HepG2 (cell line): ENCODE data around the gene MEP1B.
"Not testable (repeated sequence)": the region's sequence is repeated elsewhere in the genome, so short reads cannot be mapped to it uniquely, and the experiment has no call there.

Experiments
- ARNT ChIP-seq: fragments of 450-650 bp; IDR thresholded peaks from 2 replicates; pipeline ENCODE4 v1.6.1; 2017
- EHMT2 ChIP-seq: fragments of 200-600 bp; sonication (generic); IDR thresholded peaks from 2 replicates; pipeline ENCODE4 v1.7.0; 2017; ENCODE audit warnings: antibody characterized with exemption, low read depth, low read length, borderline replicate concordance
- FOSL1 ChIP-seq: sonication (generic); formaldehyde crosslinking; IDR thresholded peaks from 2 replicates; pipeline ENCODE4 v1.9.0; 2021; ENCODE audit warnings: missing genetic modification reagents, borderline replicate concordance
- HDAC6 ChIP-seq: fragments of 200-600 bp; sonication (generic); IDR thresholded peaks from 2 replicates; pipeline ENCODE4 v1.7.0; 2017; ENCODE audit warnings: mild to moderate bottlenecking, antibody characterized with exemption, low read length, low read depth
- MAFK ChIP-seq, 2 experiments: IDR thresholded peaks in 1 of 2; conservative IDR thresholded peaks in 1 of 2; 2 replicates each; pipeline ENCODE4 v1.6.1; 2011; ENCODE audit warnings: improper control_type of control experiment in 2 of 2, low read length in 2 of 2
- POLR2A ChIP-seq, 2 experiments: IDR thresholded peaks; 2 replicates each; pipeline ENCODE4 v1.6.1; 2011; ENCODE audit warnings: low read depth in 2 of 2, low read length in 2 of 2, mild to moderate bottlenecking in 1 of 2, moderate library complexity in 1 of 2; ENCODE audit not compliant: insufficient read depth in 1 of 2
- SMARCC2 ChIP-seq: fragments of 450-650 bp; IDR thresholded peaks from 2 replicates; pipeline ENCODE4 v1.6.1; 2017; ENCODE audit warnings: antibody characterized with exemption, mild to moderate bottlenecking
- ZNF121 ChIP-seq: sonication (generic); formaldehyde crosslinking; IDR thresholded peaks from 2 replicates; pipeline ENCODE4 v1.5.0; 2020; ENCODE audit warnings: mild to moderate bottlenecking, missing genetic modification reagents
- ZNF253 ChIP-seq: sonication (generic); formaldehyde crosslinking; IDR thresholded peaks from 2 replicates; pipeline ENCODE4 v1.8.0; 2022; ENCODE audit warnings: mild to moderate bottlenecking, missing genetic modification reagents, borderline replicate concordance
- TF ChIP-seq, protein P1 (sequence below): sonication (generic); formaldehyde crosslinking; IDR thresholded peaks from 2 replicates; pipeline ENCODE4 v1.4.0; 2020; ENCODE audit warnings: low read depth, missing genetic modification reagents

DNA sequence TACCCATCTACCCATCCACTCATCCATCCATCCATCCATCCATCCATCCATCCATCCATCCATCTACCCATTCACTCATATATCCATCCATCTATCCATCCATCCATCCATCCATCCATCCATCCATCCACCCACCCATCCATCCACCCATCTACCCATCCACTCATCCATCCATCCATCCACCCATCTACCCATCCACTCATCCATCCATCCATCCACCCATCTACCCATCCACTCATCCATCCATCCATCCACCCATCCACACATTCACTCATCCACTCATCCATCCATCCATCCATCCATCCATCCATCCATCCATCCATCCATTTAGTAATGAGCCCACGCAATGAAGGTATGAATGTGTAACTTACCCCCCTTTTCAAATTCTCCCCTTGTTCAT, 13.1 kb upstream of the MEP1B start:
- not testable (repeated sequence) for TF ChIP-seq POLR2A (IDR thresholded peaks at IDR 0.05; ENCODE audit: insufficient read depth in 1 of 2, low read depth in 2 of 2, low read length in 2 of 2); SMARCC2; ZNF121 (CRISPR knock-in tag); EHMT2; FOSL1 (CRISPR knock-in tag); MAFK (conservative IDR thresholded peaks at IDR 0.05 in 1 of 2, IDR thresholded peaks at IDR 0.05 in 1 of 2; ENCODE audit: low read length in 2 of 2); ZNF253 (CRISPR knock-in tag); ARNT; HDAC6
- TF ChIP-seq, protein P1, sequence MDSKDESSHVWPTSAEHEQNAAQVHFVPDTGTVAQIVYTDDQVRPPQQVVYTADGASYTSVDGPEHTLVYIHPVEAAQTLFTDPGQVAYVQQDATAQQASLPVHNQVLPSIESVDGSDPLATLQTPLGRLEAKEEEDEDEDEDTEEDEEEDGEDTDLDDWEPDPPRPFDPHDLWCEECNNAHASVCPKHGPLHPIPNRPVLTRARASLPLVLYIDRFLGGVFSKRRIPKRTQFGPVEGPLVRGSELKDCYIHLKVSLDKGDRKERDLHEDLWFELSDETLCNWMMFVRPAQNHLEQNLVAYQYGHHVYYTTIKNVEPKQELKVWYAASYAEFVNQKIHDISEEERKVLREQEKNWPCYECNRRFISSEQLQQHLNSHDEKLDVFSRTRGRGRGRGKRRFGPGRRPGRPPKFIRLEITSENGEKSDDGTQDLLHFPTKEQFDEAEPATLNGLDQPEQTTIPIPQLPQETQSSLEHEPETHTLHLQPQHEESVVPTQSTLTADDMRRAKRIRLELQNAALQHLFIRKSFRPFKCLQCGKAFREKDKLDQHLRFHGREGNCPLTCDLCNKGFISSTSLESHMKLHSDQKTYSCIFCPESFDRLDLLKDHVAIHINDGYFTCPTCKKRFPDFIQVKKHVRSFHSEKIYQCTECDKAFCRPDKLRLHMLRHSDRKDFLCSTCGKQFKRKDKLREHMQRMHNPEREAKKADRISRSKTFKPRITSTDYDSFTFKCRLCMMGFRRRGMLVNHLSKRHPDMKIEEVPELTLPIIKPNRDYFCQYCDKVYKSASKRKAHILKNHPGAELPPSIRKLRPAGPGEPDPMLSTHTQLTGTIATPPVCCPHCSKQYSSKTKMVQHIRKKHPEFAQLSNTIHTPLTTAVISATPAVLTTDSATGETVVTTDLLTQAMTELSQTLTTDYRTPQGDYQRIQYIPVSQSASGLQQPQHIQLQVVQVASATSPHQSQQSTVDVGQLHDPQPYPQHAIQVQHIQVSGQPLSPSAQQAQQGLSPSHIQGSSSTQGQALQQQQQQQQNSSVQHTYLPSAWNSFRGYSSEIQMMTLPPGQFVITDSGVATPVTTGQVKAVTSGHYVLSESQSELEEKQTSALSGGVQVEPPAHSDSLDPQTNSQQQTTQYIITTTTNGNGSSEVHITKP (CRISPR knock-in tag), result not testable (repeated sequence)
